SK-N-SH treated with all-trans-retinoic acid at 6 μM for 48 hours (cell line): ENCODE results near the gene PTPRG.

Experiments used
- ATAC-seq: fragments of 200-7000 bp; cut with Tn5 transposase; 3 replicates; pipeline ENCODE4 v1.9.1; 2020; ENCODE audit warnings: mild to moderate bottlenecking, moderate library complexity
- ARNTL ChIP-seq: fragments of 450-650 bp; formaldehyde crosslinking; IDR thresholded peaks from 2 replicates; pipeline ENCODE4 v1.5.0; 2020; ENCODE audit warnings: low read depth, mild to moderate bottlenecking, moderate library complexity, borderline replicate concordance
- BACH2 ChIP-seq: fragments of 250-450 bp; sonication (Bioruptor Pico); IDR thresholded peaks from 2 replicates; pipeline ENCODE4 v1.9.0; 2021; ENCODE audit warnings: mild to moderate bottlenecking, borderline replicate concordance
- CSDC2 ChIP-seq: fragments of 250-450 bp; sonication (Bioruptor Pico); IDR thresholded peaks from 2 replicates; pipeline ENCODE4 v1.5.0; 2020; ENCODE audit warnings: mild to moderate bottlenecking, moderate library complexity
- ESRRG ChIP-seq: fragments of 250-450 bp; sonication (Bioruptor Pico); IDR thresholded peaks from 2 replicates; pipeline ENCODE4 v1.6.1; 2021; ENCODE audit warnings: mild to moderate bottlenecking
- GLIS3 ChIP-seq: fragments of 250-450 bp; sonication (Bioruptor Pico); IDR thresholded peaks from 2 replicates; pipeline ENCODE4 v1.5.0; 2020; ENCODE audit warnings: mild to moderate bottlenecking, moderate library complexity
- ISL1 ChIP-seq: fragments of 250-450 bp; sonication (Bioruptor Pico); IDR thresholded peaks from 2 replicates; pipeline ENCODE4 v2.1.2; 2022; ENCODE audit warnings: mild to moderate bottlenecking, moderate library complexity
- OSR1 ChIP-seq: fragments of 250-450 bp; sonication (Bioruptor Pico); IDR thresholded peaks from 2 replicates; pipeline ENCODE4 v1.8.0; 2022; ENCODE audit warnings: moderate library complexity, mild to moderate bottlenecking, inconsistent platforms
- PPARA ChIP-seq: fragments of 250-450 bp; sonication (Bioruptor Pico); IDR thresholded peaks from 2 replicates; pipeline ENCODE4 v1.5.0; 2020; ENCODE audit warnings: mild to moderate bottlenecking, borderline replicate concordance
- RARB ChIP-seq: fragments of 250-450 bp; sonication (Bioruptor Pico); IDR thresholded peaks from 2 replicates; pipeline ENCODE4 v1.8.0; 2021; ENCODE audit warnings: mild to moderate bottlenecking, moderate library complexity
- TCF4 ChIP-seq: fragments of 250-450 bp; sonication (Bioruptor Pico); IDR thresholded peaks from 2 replicates; pipeline ENCODE4 v1.8.0; 2021; ENCODE audit warnings: mild to moderate bottlenecking, moderate library complexity, borderline replicate concordance
- TOX ChIP-seq: fragments of 250-450 bp; sonication (Bioruptor Pico); IDR thresholded peaks from 2 replicates; pipeline ENCODE4 v1.8.0; 2021; ENCODE audit warnings: mild to moderate bottlenecking, moderate library complexity, borderline replicate concordance
- ZC3H10 ChIP-seq: fragments of 250-450 bp; sonication (Bioruptor Pico); IDR thresholded peaks from 2 replicates; pipeline ENCODE4 v1.5.1; 2021; ENCODE audit warnings: mild to moderate bottlenecking, moderate library complexity
- ZFP30 ChIP-seq: fragments of 450-650 bp; formaldehyde crosslinking; IDR thresholded peaks from 2 replicates; pipeline ENCODE4 v1.5.0; 2022; ENCODE audit warnings: mild to moderate bottlenecking, moderate library complexity
- ZNF565 ChIP-seq: fragments of 450-650 bp; formaldehyde crosslinking; conservative IDR thresholded peaks from 2 replicates; pipeline ENCODE4 v1.5.0; 2020; ENCODE audit warnings: low read depth, mild to moderate bottlenecking, moderate library complexity
- ZNF70 ChIP-seq: fragments of 450-650 bp; formaldehyde crosslinking; IDR thresholded peaks from 2 replicates; pipeline ENCODE4 v1.5.0; 2020; ENCODE audit warnings: mild to moderate bottlenecking, moderate library complexity
- ZNF8 ChIP-seq: fragments of 450-650 bp; formaldehyde crosslinking; IDR thresholded peaks from 2 replicates; pipeline ENCODE4 v1.5.0; 2020; ENCODE audit warnings: mild to moderate bottlenecking, moderate library complexity
- TF ChIP-seq, protein P1 (sequence below): fragments of 250-450 bp; sonication (Bioruptor Pico); IDR thresholded peaks from 2 replicates; pipeline ENCODE4 v1.5.1; 2021; ENCODE audit warnings: mild to moderate bottlenecking, moderate library complexity
- TF ChIP-seq, protein P2 (sequence below): fragments of 250-450 bp; sonication (Bioruptor Pico); IDR thresholded peaks from 2 replicates; pipeline ENCODE4 v1.8.0; 2020; ENCODE audit warnings: mild to moderate bottlenecking, moderate library complexity, borderline replicate concordance
- TF ChIP-seq, protein P3 (sequence below): fragments of 250-450 bp; sonication (Bioruptor Pico); IDR thresholded peaks from 2 replicates; pipeline ENCODE4 v1.8.0; 2021; ENCODE audit warnings: low read depth, mild to moderate bottlenecking, moderate library complexity, borderline replicate concordance
- TF ChIP-seq, protein P4 (sequence below): fragments of 250-450 bp; sonication (Bioruptor Pico); IDR thresholded peaks from 2 replicates; pipeline ENCODE4 v1.5.0; 2020; ENCODE audit warnings: mild to moderate bottlenecking, moderate library complexity
- TF ChIP-seq, protein P5 (sequence below): fragments of 250-450 bp; sonication (Bioruptor Pico); IDR thresholded peaks from 2 replicates; pipeline ENCODE4 v1.5.1; 2020; ENCODE audit warnings: low read depth, mild to moderate bottlenecking, moderate library complexity

PTPRG gene

DNA sequence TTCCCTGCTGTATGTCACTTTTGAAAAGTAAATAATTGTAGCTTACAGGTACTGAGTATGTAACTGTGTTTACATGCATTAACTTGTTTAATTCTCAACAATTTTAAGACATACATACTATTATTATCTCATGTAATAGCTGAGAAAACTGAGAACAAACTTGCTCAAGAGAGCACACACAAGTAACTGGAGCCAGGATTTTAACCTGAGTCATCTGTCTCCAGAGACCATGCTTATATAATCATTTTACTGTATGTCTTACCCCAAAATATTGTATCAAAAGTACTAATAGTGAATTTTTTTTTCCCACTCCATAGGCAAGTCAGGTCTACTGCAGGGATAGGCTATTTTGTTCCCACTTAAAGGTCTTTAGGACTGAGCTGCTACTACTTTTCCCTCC lies 716.6 kb downstream of the PTPRG start:
- TF ChIP-seq ZC3H10: no peak
- TF ChIP-seq ZNF565 (CRISPR knock-in tag): no peak
- TF ChIP-seq TCF4: no peak
- TF ChIP-seq PPARA (CRISPR knock-in tag): no peak
- no peak for TF ChIP-seq GLIS3
- no peak for TF ChIP-seq ESRRG (CRISPR knock-in tag)
- TF ChIP-seq ZFP30 (CRISPR knock-in tag): no peak
- TF ChIP-seq CSDC2: no peak
- TF ChIP-seq, protein P1, sequence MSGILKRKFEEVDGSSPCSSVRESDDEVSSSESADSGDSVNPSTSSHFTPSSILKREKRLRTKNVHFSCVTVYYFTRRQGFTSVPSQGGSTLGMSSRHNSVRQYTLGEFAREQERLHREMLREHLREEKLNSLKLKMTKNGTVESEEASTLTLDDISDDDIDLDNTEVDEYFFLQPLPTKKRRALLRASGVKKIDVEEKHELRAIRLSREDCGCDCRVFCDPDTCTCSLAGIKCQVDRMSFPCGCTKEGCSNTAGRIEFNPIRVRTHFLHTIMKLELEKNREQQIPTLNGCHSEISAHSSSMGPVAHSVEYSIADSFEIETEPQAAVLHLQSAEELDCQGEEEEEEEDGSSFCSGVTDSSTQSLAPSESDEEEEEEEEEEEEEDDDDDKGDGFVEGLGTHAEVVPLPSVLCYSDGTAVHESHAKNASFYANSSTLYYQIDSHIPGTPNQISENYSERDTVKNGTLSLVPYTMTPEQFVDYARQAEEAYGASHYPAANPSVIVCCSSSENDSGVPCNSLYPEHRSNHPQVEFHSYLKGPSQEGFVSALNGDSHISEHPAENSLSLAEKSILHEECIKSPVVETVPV (CRISPR knock-in tag): no peak
- TF ChIP-seq ARNTL (CRISPR knock-in tag): no peak
- TF ChIP-seq, protein P2, sequence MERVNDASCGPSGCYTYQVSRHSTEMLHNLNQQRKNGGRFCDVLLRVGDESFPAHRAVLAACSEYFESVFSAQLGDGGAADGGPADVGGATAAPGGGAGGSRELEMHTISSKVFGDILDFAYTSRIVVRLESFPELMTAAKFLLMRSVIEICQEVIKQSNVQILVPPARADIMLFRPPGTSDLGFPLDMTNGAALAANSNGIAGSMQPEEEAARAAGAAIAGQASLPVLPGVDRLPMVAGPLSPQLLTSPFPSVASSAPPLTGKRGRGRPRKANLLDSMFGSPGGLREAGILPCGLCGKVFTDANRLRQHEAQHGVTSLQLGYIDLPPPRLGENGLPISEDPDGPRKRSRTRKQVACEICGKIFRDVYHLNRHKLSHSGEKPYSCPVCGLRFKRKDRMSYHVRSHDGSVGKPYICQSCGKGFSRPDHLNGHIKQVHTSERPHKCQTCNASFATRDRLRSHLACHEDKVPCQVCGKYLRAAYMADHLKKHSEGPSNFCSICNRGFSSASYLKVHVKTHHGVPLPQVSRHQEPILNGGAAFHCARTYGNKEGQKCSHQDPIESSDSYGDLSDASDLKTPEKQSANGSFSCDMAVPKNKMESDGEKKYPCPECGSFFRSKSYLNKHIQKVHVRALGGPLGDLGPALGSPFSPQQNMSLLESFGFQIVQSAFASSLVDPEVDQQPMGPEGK (CRISPR knock-in tag): no peak
- TF ChIP-seq ZNF70 (CRISPR knock-in tag): no peak
- TF ChIP-seq RARB (CRISPR knock-in tag): no peak
- no peak for TF ChIP-seq ZNF8 (CRISPR knock-in tag)
- TF ChIP-seq, protein P3, sequence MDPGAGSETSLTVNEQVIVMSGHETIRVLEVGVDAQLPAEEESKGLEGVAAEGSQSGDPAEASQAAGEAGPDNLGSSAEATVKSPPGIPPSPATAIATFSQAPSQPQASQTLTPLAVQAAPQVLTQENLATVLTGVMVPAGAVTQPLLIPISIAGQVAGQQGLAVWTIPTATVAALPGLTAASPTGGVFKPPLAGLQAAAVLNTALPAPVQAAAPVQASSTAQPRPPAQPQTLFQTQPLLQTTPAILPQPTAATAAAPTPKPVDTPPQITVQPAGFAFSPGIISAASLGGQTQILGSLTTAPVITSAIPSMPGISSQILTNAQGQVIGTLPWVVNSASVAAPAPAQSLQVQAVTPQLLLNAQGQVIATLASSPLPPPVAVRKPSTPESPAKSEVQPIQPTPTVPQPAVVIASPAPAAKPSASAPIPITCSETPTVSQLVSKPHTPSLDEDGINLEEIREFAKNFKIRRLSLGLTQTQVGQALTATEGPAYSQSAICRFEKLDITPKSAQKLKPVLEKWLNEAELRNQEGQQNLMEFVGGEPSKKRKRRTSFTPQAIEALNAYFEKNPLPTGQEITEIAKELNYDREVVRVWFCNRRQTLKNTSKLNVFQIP (CRISPR knock-in tag): no peak
- TF ChIP-seq, all 23 proteins: peak for 0
- ATAC-seq: no peak

DNA sequence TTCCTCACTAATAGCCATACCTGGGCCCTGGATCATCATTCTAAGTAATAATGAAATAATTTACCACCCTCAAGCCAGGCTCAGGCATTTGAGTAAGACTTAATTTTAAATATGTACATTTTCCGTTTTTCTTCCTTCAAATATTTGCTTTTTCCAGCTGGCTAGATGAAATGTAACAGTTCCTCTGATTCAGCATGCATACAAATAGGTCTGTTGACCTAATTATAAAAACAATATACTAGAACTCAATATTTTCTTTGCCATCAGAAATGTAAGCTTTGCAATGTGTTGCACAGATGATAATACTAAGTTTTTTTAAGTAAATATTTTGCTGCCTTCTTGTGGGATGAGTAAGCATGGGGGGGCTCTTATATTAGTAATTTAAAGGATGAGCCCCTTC lies 720.4 kb downstream of the PTPRG start:
- TF ChIP-seq ZNF8 (CRISPR knock-in tag): no peak
- no peak for TF ChIP-seq ISL1
- TF ChIP-seq, protein P2 (CRISPR knock-in tag): no peak
- no peak for TF ChIP-seq GLIS3
- no peak for TF ChIP-seq RARB (CRISPR knock-in tag)
- no peak for TF ChIP-seq OSR1 (CRISPR knock-in tag)
- TF ChIP-seq, protein P3 (CRISPR knock-in tag): no peak
- no peak for TF ChIP-seq CSDC2
- no peak for TF ChIP-seq ZFP30 (CRISPR knock-in tag)
- TF ChIP-seq ZC3H10: no peak
- no peak for TF ChIP-seq ESRRG (CRISPR knock-in tag)
- no peak for TF ChIP-seq TCF4
- no peak for TF ChIP-seq PPARA (CRISPR knock-in tag)
- TF ChIP-seq ARNTL (CRISPR knock-in tag): no peak
- TF ChIP-seq, protein P4, sequence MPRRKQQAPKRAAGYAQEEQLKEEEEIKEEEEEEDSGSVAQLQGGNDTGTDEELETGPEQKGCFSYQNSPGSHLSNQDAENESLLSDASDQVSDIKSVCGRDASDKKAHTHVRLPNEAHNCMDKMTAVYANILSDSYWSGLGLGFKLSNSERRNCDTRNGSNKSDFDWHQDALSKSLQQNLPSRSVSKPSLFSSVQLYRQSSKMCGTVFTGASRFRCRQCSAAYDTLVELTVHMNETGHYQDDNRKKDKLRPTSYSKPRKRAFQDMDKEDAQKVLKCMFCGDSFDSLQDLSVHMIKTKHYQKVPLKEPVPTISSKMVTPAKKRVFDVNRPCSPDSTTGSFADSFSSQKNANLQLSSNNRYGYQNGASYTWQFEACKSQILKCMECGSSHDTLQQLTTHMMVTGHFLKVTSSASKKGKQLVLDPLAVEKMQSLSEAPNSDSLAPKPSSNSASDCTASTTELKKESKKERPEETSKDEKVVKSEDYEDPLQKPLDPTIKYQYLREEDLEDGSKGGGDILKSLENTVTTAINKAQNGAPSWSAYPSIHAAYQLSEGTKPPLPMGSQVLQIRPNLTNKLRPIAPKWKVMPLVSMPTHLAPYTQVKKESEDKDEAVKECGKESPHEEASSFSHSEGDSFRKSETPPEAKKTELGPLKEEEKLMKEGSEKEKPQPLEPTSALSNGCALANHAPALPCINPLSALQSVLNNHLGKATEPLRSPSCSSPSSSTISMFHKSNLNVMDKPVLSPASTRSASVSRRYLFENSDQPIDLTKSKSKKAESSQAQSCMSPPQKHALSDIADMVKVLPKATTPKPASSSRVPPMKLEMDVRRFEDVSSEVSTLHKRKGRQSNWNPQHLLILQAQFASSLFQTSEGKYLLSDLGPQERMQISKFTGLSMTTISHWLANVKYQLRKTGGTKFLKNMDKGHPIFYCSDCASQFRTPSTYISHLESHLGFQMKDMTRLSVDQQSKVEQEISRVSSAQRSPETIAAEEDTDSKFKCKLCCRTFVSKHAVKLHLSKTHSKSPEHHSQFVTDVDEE (CRISPR knock-in tag): no peak
- TF ChIP-seq, protein P1 (CRISPR knock-in tag): no peak
- no peak for TF ChIP-seq ZNF565 (CRISPR knock-in tag)
- TF ChIP-seq BACH2: no peak
- TF ChIP-seq, protein P5, sequence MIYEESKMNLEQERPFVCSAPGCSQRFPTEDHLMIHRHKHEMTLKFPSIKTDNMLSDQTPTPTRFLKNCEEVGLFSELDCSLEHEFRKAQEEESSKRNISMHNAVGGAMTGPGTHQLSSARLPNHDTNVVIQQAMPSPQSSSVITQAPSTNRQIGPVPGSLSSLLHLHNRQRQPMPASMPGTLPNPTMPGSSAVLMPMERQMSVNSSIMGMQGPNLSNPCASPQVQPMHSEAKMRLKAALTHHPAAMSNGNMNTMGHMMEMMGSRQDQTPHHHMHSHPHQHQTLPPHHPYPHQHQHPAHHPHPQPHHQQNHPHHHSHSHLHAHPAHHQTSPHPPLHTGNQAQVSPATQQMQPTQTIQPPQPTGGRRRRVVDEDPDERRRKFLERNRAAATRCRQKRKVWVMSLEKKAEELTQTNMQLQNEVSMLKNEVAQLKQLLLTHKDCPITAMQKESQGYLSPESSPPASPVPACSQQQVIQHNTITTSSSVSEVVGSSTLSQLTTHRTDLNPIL: no peak
- TF ChIP-seq TOX (CRISPR knock-in tag): no peak
- TF ChIP-seq, all 23 proteins: peak for 0
- no peak for ATAC-seq
